Natural killer cell treated with Interleukin-12 subunit alpha and Interleukin-12 subunit beta and Interleukin-15 and Interleukin-18, amount 100 ng/mL, for 72 hours (primary cell): ENCODE measurements around the gene GAS6. TPM values are rescaled to one million over a fixed set of nuclear protein-coding genes. Genes with fewer than 3 reads are reported as not detected.
A peak's percentile ranks its signal among the peaks of the same experiment; 100 is the strongest.

Source experiments
- ATAC-seq, 2 donors: fragments of 150-1000 bp; cut with Tn5 transposase in 1 of 2; sonication (Bioruptor Pico), chemical (Tn5 transposase) in 1 of 2; 2 replicates each; pipeline ENCODE4 v1.10.0; 2021
- DNase-seq: peaks from one replicate; pipeline ENCODE4 v3.0.0; 2022; ENCODE audit warnings: low spot score
- H3K27ac Mint-ChIP-seq, 2 donors: 1 replicate in 1 of 2; 2 replicates in 1 of 2; pipeline ENCODE4 v1.8.0; 2022; ENCODE audit warnings: mixed read lengths in 2 of 2, mild to moderate bottlenecking in 1 of 2, moderate library complexity in 1 of 2
- H3K27me3 Mint-ChIP-seq, 2 donors: 1 replicate in 1 of 2; 2 replicates in 1 of 2; pipeline ENCODE4 v1.8.0; 2022; ENCODE audit warnings: mixed read lengths in 2 of 2
- H3K36me3 Mint-ChIP-seq: one replicate; pipeline ENCODE4 v1.8.0; 2022; ENCODE audit warnings: mixed read lengths
- H3K4me1 Mint-ChIP-seq, 2 donors: 1 replicate in 1 of 2; 2 replicates in 1 of 2; pipeline ENCODE4 v1.8.0; 2022; ENCODE audit warnings: low read depth in 2 of 2, mixed read lengths in 2 of 2, mild to moderate bottlenecking in 1 of 2
- H3K4me3 Mint-ChIP-seq: one replicate; pipeline ENCODE4 v1.8.0; 2022; ENCODE audit warnings: mixed read lengths
- H3K9me3 Mint-ChIP-seq: 2 replicates; pipeline ENCODE4 v1.8.0; 2022; ENCODE audit warnings: mixed read lengths
- total RNA-seq, 2 donors: library from RNA; stranded (reverse); gene quantifications; one replicate each; pipeline ENCODE4 v1.2.3, GENCODE V29; 2022

GAS6 gene
- total RNA-seq, 2 donors from 2014 or later = 0.45 TPM; not detected in 1

- peak overlapping the region; percentile 98 for H3K4me3 Mint-ChIP-seq
- peaks cover 5% of the 10 kb centered on the region for H3K36me3 Mint-ChIP-seq
- ATAC-seq (peak; percentile 54 to 59), DNase-seq (peak; percentile 81)
- H3K4me1 Mint-ChIP-seq = peaks cover 12 to 16% of the 10 kb centered on the region in 2 donors
- H3K27ac Mint-ChIP-seq = peak overlapping the region; percentile 27 to 61
- H3K27me3 Mint-ChIP-seq = peaks cover 0 to 6% of the 10 kb centered on the region in 2 donors
- H3K9me3 Mint-ChIP-seq = no peaks in the 10 kb centered on the region
Observed at GRCh38 chr13:113816946-113817859, 46.7 kb downstream of the GAS6 start.

DNA sequence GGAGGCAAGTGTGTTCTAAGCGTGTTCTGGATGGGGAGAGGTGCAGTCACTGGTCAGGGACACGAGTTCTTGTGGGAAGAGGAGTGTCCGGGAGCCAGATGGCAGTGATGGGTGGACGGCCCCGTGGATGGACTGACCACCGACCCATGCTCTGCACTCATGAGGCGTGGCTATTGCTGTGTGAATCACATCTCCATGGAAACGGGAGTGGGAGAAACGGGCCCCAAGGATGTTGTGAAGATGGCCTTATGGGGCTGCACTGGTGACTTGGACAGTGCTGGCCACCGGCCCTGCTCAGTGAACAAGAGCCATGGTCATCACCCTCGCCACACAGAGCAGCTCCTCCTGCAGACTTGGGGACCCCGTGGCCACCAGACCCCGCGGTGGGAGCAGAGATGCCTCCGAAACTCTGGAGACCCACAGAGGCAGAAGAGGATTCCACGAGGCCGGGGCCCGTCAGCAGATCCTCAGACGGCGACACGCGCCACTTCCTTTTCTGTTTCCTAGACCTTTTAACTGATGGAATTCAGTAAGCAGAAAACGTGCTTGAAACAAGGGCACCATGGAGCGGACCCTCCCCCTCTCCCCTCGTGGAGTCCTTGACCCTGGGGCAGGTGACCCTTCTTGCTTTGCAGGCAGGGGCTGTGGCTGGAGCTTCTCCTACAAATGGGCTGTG, 47.5 kb downstream of the GAS6 start:
- DNase-seq (no peak), ATAC-seq (no peak)
- Mint-ChIP-seq H3K9me3 (no peaks in the 10 kb centered on the region), H3K4me1 (peaks cover 12 to 16% of the 10 kb centered on the region in 2 donors), H3K27ac (peak overlapping the region; percentile 61 to 86), H3K4me3 (peak overlapping the region; percentile 98), H3K27me3 (peaks cover 0 to 6% of the 10 kb centered on the region in 2 donors), H3K36me3 (peaks cover 5% of the 10 kb centered on the region)

DNA sequence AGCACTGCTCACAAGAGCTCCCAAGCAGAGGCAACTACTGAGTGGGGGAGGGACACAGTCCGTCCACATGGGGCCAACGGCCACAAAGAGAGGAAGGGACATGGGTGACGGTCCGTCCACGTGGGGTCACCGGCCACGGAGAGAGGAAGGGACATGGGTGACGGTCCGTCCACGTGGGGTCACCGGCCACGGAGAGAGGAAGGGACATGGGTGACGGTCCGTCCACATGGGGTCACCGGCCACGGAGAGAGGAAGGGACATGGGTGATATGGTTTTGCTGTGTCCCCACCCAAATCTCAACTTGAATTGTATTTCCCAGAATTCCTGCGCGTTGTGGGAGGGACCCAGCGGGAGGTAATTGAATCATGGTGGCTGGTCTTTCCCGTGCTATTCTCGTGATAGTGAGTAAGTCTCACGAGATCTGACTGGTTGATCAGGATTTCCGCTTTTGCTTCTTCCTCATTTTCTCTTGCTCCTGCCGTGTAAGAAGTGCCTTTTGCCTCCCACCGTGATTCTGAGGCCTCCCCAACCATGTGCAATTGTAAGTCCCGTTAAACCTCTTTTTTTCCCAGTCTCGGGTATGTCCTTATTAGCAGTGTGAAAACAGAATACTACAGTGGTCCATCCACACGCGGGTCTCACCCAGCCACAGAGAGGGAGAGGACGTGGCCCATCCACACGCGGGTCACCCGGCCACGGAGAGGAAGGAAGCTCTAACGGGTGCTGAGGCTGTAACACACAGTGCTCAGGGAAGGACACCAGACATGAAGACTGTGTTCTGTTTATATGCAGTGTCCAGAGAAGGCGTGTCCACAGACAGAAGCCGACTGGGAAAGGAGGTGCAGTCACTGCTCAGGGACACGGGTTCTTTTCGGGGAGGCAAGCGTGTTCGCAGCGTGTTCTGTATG, 48.5 kb downstream of the GAS6 start:
- Mint-ChIP-seq H3K27me3 (peaks cover 0 to 6% of the 10 kb centered on the region in 2 donors), H3K36me3 (peaks cover 5% of the 10 kb centered on the region), H3K4me3 (peak overlapping the region; percentile 98), H3K4me1 (peaks cover 12 to 16% of the 10 kb centered on the region in 2 donors), H3K27ac (peak overlapping the region; percentile 61 to 86), H3K9me3 (no peaks in the 10 kb centered on the region)
- no peak for DNase-seq
- peak in 1 of 2 donors; percentile 49 for ATAC-seq

GRCh38 chr13:113814435-113814821, 49.4 kb downstream of the GAS6 start:
- H3K9me3 Mint-ChIP-seq = no peaks in the 10 kb centered on the region
- no peak overlapping the region for H3K27ac Mint-ChIP-seq
- no peak for DNase-seq
- no peak overlapping the region for H3K4me3 Mint-ChIP-seq
- peaks cover 0 to 6% of the 10 kb centered on the region in 2 donors for H3K27me3 Mint-ChIP-seq
- no peak for ATAC-seq
- H3K4me1 Mint-ChIP-seq = peaks cover 14 to 16% of the 10 kb centered on the region in 2 donors
- H3K36me3 Mint-ChIP-seq = peaks cover 5% of the 10 kb centered on the region

GRCh38 chr13:113813749-113814434, 50.0 kb downstream of the GAS6 start:
- H3K4me1 Mint-ChIP-seq = peaks cover 14 to 16% of the 10 kb centered on the region in 2 donors
- H3K27ac Mint-ChIP-seq = no peak overlapping the region
- peaks cover 5% of the 10 kb centered on the region for H3K36me3 Mint-ChIP-seq
- no peaks in the 10 kb centered on the region for H3K9me3 Mint-ChIP-seq
- ATAC-seq (no peak), DNase-seq (no peak)
- H3K4me3 Mint-ChIP-seq = no peak overlapping the region
- peaks cover 0 to 6% of the 10 kb centered on the region in 2 donors for H3K27me3 Mint-ChIP-seq

DNA sequence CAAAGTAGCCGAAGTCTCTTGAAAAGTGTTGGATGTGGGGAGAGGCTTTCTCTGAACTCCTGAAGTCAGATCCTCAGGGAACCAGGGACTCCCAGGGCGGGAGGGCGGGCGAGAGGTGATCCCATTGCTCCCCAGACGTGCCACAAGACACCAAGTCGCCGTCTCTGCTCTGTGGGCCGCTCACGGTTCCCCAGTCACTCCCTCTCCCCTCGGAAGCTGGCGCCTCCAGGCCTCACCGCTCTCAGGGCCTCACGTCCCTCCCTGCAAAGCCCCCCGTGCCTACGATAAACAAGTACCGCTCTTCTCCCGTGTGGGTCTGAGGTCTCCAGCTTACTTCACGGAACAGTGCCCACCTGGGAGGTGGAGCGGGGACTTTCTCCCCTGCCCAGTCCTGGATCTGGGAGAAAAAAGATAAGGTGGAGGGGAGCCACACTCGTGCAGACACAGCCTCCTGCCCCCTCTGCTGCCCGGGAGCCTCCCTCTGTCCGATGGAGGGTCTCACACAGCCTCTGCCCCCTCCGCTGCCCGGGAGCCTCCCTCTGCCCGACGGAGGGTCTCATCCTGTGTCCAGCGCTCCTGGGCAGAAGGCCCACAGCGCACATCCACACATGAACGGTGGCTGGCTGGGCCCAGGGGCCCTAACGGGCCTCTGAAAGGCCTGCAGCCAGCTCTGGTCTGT, 50.7 kb downstream of the GAS6 start:
- H3K9me3 Mint-ChIP-seq = no peaks in the 10 kb centered on the region
- no peak overlapping the region for H3K4me3 Mint-ChIP-seq
- H3K4me1 Mint-ChIP-seq = peaks cover 14 to 16% of the 10 kb centered on the region in 2 donors
- peaks cover 5% of the 10 kb centered on the region for H3K36me3 Mint-ChIP-seq
- no peak overlapping the region for H3K27ac Mint-ChIP-seq
- no peak for ATAC-seq
- peaks cover 0 to 6% of the 10 kb centered on the region in 2 donors for H3K27me3 Mint-ChIP-seq
- DNase-seq = no peak

DNA sequence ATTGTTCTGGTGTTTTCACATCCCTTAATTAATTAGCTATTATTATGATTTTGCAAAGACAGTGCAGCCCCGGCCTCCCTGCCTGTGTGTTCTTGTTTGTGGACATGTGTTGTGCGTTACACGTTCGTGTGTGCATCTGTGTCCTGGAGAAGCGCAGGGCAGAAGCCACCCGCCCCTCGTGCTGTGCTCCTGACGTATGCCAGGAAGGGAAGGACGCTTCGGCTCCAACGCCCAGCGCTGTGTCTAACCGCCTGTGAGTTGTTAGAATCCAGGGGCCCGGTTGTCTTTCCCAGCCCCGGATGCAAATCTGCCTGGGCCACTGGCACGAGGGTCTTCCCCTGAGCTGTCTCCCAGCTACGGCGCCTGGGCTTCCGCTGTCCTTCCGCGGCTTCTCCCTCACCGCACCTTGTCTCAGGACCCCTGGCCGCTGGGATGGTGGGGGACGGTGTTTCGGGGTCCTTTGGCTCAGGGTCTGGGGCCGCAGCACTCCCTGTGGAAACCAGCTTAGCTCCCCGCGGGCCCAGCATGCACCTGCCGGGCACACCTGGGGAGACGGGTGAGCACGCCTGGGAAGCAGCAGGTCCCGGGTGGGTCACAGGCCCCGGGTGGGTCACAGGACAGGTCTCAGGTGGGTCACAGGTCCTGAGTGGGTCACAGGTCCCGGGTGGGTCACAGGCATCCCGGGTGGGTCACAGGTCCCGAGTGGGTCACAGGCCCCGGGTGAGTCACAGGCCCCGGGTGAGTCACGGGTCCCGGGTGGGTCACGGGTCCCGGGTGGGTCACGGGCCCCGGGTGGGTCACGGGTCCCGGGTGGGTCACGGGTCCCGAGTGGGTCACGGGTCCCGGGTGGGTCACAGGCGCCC, 51.5 kb downstream of the GAS6 start:
- no peak overlapping the region for H3K4me3 Mint-ChIP-seq
- H3K9me3 Mint-ChIP-seq = peaks cover 3% of the 10 kb centered on the region
- DNase-seq (no peak), ATAC-seq (no peak)
- H3K4me1 Mint-ChIP-seq = peaks cover 16 to 17% of the 10 kb centered on the region in 2 donors
- H3K36me3 Mint-ChIP-seq = peaks cover 5% of the 10 kb centered on the region
- H3K27me3 Mint-ChIP-seq = peaks cover 0 to 6% of the 10 kb centered on the region in 2 donors
- H3K27ac Mint-ChIP-seq = no peak overlapping the region

DNA sequence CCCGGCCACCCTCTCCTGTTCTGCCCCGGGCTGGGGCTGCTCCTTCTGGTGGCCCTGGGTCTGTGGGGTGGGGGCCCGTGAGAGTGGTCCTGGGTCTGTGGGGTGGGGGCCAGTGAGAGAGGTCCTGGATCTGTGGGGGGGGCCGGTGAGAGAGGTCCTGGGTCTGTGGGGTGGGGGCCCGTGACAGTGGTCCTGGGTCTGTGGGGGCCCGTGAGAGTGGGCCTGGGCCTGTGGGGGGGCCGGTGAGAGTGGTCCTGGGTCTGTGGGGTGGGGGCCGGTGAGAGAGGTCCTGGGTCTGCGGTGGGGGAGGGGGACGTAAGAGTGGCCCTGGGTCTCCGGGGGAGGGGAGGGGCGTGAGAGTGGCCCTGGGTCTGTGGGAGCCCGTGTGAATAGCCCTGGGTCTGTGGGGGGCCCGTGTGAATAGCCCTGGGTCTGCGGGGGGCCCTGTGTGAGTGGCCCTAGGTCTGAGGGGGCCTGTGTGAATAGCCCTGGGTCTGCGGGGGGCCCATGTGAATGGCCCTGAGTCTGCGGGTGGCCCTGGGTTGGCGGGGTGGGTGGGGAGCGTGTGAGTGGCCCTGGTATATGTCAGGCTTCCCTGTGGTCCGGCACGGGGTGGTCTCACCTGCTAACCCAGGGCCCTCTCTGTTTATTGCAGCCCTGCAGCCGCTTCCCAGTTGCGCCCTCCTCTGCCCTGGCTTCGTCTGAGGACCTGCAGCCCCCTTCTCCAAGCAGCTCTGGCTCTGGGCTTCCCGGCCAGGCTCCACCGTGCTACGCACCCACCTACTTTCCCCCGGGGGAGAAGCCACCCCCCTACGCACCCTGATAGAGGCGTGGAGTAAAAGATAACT, 52.6 kb downstream of the GAS6 start:
- Mint-ChIP-seq H3K36me3 (peaks cover 5% of the 10 kb centered on the region), H3K27me3 (peaks cover 0 to 6% of the 10 kb centered on the region in 2 donors), H3K4me3 (no peak overlapping the region), H3K9me3 (peaks cover 3% of the 10 kb centered on the region), H3K27ac (no peak overlapping the region), H3K4me1 (peaks cover 10 to 13% of the 10 kb centered on the region in 2 donors)
- ATAC-seq (no peak), DNase-seq (no peak)

DNA sequence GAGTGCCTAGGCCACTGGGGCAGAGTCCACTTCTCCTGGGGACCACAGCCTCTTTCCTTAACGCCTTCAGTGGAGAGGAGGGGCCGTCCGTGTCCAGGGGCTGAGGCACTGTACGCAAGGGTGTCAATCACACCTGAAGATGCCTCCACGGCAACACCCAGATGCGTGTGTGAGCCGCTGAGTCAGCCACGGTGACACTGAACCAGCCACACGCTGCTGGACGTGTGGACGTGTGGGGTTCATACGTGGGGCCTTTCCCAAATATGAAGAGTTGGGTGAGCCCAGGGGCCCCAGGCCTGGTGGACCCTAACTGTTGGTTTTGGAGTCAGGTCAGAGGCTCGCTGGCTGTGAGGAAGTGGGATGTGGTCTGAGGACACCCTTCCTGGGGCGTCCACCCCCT, 53.2 kb downstream of the GAS6 start:
- H3K9me3 Mint-ChIP-seq = peaks cover 3% of the 10 kb centered on the region
- H3K27ac Mint-ChIP-seq = no peak overlapping the region
- DNase-seq (no peak), ATAC-seq (no peak)
- H3K4me1 Mint-ChIP-seq = peaks cover 4 to 8% of the 10 kb centered on the region in 2 donors
- no peak overlapping the region for H3K4me3 Mint-ChIP-seq
- H3K36me3 Mint-ChIP-seq = peaks cover 4% of the 10 kb centered on the region
- H3K27me3 Mint-ChIP-seq = peaks cover 0 to 4% of the 10 kb centered on the region in 2 donors

- no peak overlapping the region for H3K4me3 Mint-ChIP-seq
- peaks cover 3% of the 10 kb centered on the region for H3K9me3 Mint-ChIP-seq
- no peak for DNase-seq
- H3K27ac Mint-ChIP-seq = no peak overlapping the region
- no peak for ATAC-seq
- H3K36me3 Mint-ChIP-seq = no peaks in the 10 kb centered on the region
- peaks cover 0 to 5% of the 10 kb centered on the region in 2 donors for H3K4me1 Mint-ChIP-seq
- no peaks in the 10 kb centered on the region for H3K27me3 Mint-ChIP-seq
Observed at GRCh38 chr13:113809934-113810333, 53.9 kb downstream of the GAS6 start.
